ENCODE results near the gene DNAH11. TPM values are rescaled to one million over a fixed set of nuclear protein-coding genes. Genes with fewer than 3 reads are reported as not detected.

The DNAH11 gene
- total and polyA plus RNA-seq, 2 of the 4 experiments (the other 2 are of a cell fraction): not detected

DNA sequence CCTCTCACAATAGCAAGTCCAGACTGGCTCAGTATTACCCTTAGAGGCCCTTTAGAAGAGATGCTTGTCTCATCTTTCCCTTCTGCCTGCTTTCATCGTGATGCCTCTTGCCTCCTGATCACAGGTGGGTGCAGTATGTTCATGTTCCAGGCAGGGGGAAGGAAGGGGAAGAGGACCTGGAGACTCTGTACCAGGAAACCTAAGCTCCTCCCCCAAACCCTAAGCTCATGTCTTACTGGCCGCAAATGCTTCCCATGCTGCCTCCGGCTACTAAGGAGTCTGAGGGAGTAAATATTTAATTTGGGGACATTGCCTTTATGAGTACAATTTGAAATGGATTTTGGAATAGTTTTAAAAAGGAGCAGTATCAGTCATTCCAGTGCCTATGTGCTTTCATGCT is 210.2 kb downstream of the DNAH11 start:
- H3K27ac ChIP-seq (ENCODE audit: insufficient read depth, low read length): no peak overlapping the region
- no peak overlapping the region for H2BK15ac ChIP-seq (ENCODE audit: low read depth, low read length)
- no TSS peak for BruUV-seq (replicated peaks)
- dilution Hi-C loops (cut with HindIII; ENCODE audit: low sequenced_read_pairs, unreplicated experiment) (no loop called here), in situ Hi-C loops (cut with MboI; ENCODE audit: low sequenced_read_pairs) (no loop called here), intact Hi-C loops (cut with micrococcal nuclease) (no loop called here)
- no peaks in the 10 kb centered on the region for H4K20me1 ChIP-seq (ENCODE audit: insufficient read depth, low read length)
- no peaks in the 10 kb centered on the region for H3K79me1 ChIP-seq (ENCODE audit: low read depth in 1 of 2, low read length in 2 of 2)
- H3K27me3 ChIP-seq (ENCODE audit: control insufficient read depth, insufficient read depth, low read length): no peaks in the 10 kb centered on the region
- TF ChIP-seq FOS (IDR thresholded peaks at IDR 0.05; ENCODE audit: low read depth, low read length): no peak
- TF ChIP-seq RCOR1 (IDR thresholded peaks at IDR 0.05; ENCODE audit: insufficient replicate concordance, low read length): no peak
- no peak for TF ChIP-seq BHLHE40 (IDR thresholded peaks at IDR 0.05; ENCODE audit: low read depth, low read length)
- TF ChIP-seq, protein P1, sequence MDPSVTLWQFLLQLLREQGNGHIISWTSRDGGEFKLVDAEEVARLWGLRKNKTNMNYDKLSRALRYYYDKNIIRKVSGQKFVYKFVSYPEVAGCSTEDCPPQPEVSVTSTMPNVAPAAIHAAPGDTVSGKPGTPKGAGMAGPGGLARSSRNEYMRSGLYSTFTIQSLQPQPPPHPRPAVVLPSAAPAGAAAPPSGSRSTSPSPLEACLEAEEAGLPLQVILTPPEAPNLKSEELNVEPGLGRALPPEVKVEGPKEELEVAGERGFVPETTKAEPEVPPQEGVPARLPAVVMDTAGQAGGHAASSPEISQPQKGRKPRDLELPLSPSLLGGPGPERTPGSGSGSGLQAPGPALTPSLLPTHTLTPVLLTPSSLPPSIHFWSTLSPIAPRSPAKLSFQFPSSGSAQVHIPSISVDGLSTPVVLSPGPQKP (IDR thresholded peaks at IDR 0.05; ENCODE audit: borderline replicate concordance, low read depth, low read length): no peak
- no peak for TF ChIP-seq CEBPB (IDR thresholded peaks at IDR 0.05; ENCODE audit: low read depth, low read length)
- TF ChIP-seq CHD1 (IDR thresholded peaks at IDR 0.05; ENCODE audit: low read depth, low read length): no peak
- TF ChIP-seq, protein P2, sequence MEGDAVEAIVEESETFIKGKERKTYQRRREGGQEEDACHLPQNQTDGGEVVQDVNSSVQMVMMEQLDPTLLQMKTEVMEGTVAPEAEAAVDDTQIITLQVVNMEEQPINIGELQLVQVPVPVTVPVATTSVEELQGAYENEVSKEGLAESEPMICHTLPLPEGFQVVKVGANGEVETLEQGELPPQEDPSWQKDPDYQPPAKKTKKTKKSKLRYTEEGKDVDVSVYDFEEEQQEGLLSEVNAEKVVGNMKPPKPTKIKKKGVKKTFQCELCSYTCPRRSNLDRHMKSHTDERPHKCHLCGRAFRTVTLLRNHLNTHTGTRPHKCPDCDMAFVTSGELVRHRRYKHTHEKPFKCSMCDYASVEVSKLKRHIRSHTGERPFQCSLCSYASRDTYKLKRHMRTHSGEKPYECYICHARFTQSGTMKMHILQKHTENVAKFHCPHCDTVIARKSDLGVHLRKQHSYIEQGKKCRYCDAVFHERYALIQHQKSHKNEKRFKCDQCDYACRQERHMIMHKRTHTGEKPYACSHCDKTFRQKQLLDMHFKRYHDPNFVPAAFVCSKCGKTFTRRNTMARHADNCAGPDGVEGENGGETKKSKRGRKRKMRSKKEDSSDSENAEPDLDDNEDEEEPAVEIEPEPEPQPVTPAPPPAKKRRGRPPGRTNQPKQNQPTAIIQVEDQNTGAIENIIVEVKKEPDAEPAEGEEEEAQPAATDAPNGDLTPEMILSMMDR (conservative IDR thresholded peaks at IDR 0.05; ENCODE audit: low read depth, low read length): no peak
- TF ChIP-seq NFE2L2 (IDR thresholded peaks at IDR 0.05; ENCODE audit: low read depth, low read length): no peak
- no peak for TF ChIP-seq MAZ (IDR thresholded peaks at IDR 0.05; ENCODE audit: borderline replicate concordance, low read depth, low read length)
- no peak for TF ChIP-seq SMC3 (IDR thresholded peaks at IDR 0.05; ENCODE audit: low read depth, low read length)
- TF ChIP-seq MXI1 (IDR thresholded peaks at IDR 0.05; ENCODE audit: borderline replicate concordance, low read depth, low read length): no peak
- TF ChIP-seq RFX5 (IDR thresholded peaks at IDR 0.05; ENCODE audit: low read depth, low read length): no peak
- no peak for TF ChIP-seq RAD21 (IDR thresholded peaks at IDR 0.05; ENCODE audit: low read length)
- no peak for TF ChIP-seq POLR2A (IDR thresholded peaks at IDR 0.05; ENCODE audit: low read depth, low read length)
- H3K14ac ChIP-seq (replicated peaks; ENCODE audit: low read depth, low read length): no peak overlapping the region
- no peaks in the 10 kb centered on the region for H3K36me3 ChIP-seq (ENCODE audit: control insufficient read depth, insufficient read depth, low read length)
- no peak overlapping the region for H3K56ac ChIP-seq (ENCODE audit: extremely low read depth, insufficient read depth, low read length)
- no peak overlapping the region for H3K4ac ChIP-seq (ENCODE audit: low read depth, low read length)
- H2AK5ac ChIP-seq (ENCODE audit: low read depth, low read length): no peak overlapping the region
- H2BK5ac ChIP-seq (ENCODE audit: low read depth, low read length, poor library complexity, severe bottlenecking): no peak overlapping the region
- H3K9ac ChIP-seq (ENCODE audit: low read depth, low read length): no peak overlapping the region
- H3K4me2 ChIP-seq (ENCODE audit: low read depth, low read length): no peak overlapping the region
- no peak overlapping the region for H4K91ac ChIP-seq (ENCODE audit: insufficient read depth, low read depth, low read length)
- no peak overlapping the region for H4K5ac ChIP-seq (ENCODE audit: low read depth, low read length)
- peaks cover 3% of the 10 kb centered on the region for H3K9me3 ChIP-seq (ENCODE audit: control insufficient read depth, insufficient read depth, low read length)
- ChIA-PET CTCF (no interaction called here), POLR2A (ENCODE audit: unreplicated experiment) (no interaction called here)
- ATAC-seq (ENCODE audit: low read depth) (no peak), DNase-seq (no peak)
- H3K23ac ChIP-seq (ENCODE audit: low read depth, low read length): no peak overlapping the region
- no peak overlapping the region for H2AK9ac ChIP-seq (replicated peaks; ENCODE audit: low read depth, low read length, poor library complexity)
- no peak overlapping the region for H2BK20ac ChIP-seq (ENCODE audit: low read depth, low read length)
- H3K18ac ChIP-seq (ENCODE audit: low read depth, low read length): no peak overlapping the region
- H3K9me1 ChIP-seq (ENCODE audit: insufficient read depth, low read length): no peaks in the 10 kb centered on the region
- no peak overlapping the region for H3K4me3 ChIP-seq (ENCODE audit: insufficient read depth, low read depth, low read length)
- no peak overlapping the region for H4K8ac ChIP-seq (ENCODE audit: low read depth in 2 of 2, low read length in 2 of 2)
- H2AFZ ChIP-seq (replicated peaks; ENCODE audit: low read length, poor library complexity): no peak overlapping the region
- H3K4me1 ChIP-seq (ENCODE audit: control insufficient read depth, insufficient read depth, low read length): no peaks in the 10 kb centered on the region
- no peak overlapping the region for H2BK120ac ChIP-seq (ENCODE audit: low read depth, low read length)
- no CpG with 5 or more reads among the region's 3 CpGs for WGBS, 2 experiments (ENCODE audit: extremely low coverage in 2 of 2, insufficient read length in 1 of 2)

Measured in IMR-90 (cell line).